NB4 (cell line): ENCODE measurements around the gene UBN1.

Experiments
- MYC ChIP-seq: IDR thresholded peaks from 2 replicates; pipeline ENCODE4 v1.6.1; 2011; ENCODE audit warnings: low read depth, low read length
- POLR2A ChIP-seq: IDR thresholded peaks from 2 replicates; pipeline ENCODE4 v1.6.1; 2011; ENCODE audit warnings: mild to moderate bottlenecking; ENCODE audit not compliant: insufficient read length; ENCODE audit errors: extremely low read depth
- TF ChIP-seq, protein P1 (sequence below): IDR thresholded peaks from one replicate; pipeline ENCODE4 v1.5.1; 2012; ENCODE audit warnings: low read depth, low read length
- TF ChIP-seq, protein P2 (sequence below): IDR thresholded peaks from 2 replicates; pipeline ENCODE4 v1.6.1; 2011; ENCODE audit warnings: low read depth, low read length

DNA sequence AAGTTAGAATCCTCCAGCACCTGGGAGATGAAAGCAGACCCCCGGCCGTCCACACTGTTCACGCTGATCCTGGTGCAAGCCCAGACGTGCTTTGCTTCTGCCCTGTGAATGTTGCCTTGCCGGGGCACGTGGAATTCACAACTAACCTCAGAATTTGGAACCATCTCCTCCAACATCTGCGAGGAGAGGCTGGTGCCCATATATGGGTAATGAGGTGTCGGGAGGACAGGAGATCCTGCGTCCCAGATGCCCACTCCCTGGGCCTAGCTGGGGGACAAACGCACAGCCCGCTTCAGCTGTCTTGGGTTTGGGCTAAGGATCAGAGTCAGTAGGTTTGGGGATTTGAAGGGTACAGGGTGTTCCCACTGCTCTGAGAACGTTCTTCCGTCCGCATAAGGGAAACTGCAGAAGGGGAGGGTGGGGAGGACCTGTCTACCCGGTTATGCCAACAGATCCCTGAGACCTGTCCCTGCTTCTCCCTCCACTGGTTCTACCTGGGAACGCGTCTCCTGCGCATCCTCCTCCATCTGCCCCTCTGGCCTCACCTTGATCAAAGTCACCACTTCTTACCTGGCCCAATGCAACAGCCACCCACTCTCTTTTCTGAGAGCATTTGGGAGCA, 75.6 kb downstream of the UBN1 start:
- TF ChIP-seq, protein P1, sequence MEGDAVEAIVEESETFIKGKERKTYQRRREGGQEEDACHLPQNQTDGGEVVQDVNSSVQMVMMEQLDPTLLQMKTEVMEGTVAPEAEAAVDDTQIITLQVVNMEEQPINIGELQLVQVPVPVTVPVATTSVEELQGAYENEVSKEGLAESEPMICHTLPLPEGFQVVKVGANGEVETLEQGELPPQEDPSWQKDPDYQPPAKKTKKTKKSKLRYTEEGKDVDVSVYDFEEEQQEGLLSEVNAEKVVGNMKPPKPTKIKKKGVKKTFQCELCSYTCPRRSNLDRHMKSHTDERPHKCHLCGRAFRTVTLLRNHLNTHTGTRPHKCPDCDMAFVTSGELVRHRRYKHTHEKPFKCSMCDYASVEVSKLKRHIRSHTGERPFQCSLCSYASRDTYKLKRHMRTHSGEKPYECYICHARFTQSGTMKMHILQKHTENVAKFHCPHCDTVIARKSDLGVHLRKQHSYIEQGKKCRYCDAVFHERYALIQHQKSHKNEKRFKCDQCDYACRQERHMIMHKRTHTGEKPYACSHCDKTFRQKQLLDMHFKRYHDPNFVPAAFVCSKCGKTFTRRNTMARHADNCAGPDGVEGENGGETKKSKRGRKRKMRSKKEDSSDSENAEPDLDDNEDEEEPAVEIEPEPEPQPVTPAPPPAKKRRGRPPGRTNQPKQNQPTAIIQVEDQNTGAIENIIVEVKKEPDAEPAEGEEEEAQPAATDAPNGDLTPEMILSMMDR: no peak
- TF ChIP-seq POLR2A: no peak
- no peak for TF ChIP-seq MYC
- TF ChIP-seq, protein P2, sequence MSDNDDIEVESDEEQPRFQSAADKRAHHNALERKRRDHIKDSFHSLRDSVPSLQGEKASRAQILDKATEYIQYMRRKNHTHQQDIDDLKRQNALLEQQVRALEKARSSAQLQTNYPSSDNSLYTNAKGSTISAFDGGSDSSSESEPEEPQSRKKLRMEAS: no peak
